SH-SY5Y (cell line): ENCODE measurements around the gene COPS9.

ENCODE experiments used
- GATA2 ChIP-seq: IDR thresholded peaks from 2 replicates; pipeline ENCODE4 v1.6.1; 2011; ENCODE audit warnings: mild to moderate bottlenecking, low read depth, low read length
- GATA3 ChIP-seq: IDR thresholded peaks from 2 replicates; pipeline ENCODE4 v1.6.1; 2011; ENCODE audit warnings: low read depth, mild to moderate bottlenecking, low read length, moderate library complexity

GRCh38 chr2:240162531-240162930 is 26.4 kb upstream of the COPS9 start:
- no peak for TF ChIP-seq GATA3
- TF ChIP-seq GATA2 = no peak
